DOHH2 (cell line): ENCODE data around the gene RPL27.

Source experiments
- H3F3A ChIP-seq: fragments of 200-600 bp; sonication (generic), shearing (Covaris generic); 2 replicates; pipeline ENCODE4 v1.6.0; 2016; ENCODE audit warnings: antibody characterized with exemption, mild to moderate bottlenecking; ENCODE audit not compliant: control insufficient read depth, insufficient read depth
- H3K27ac ChIP-seq: fragments of 200-600 bp; sonication (generic); 2 replicates; pipeline ENCODE4 v1.5.1; 2014; ENCODE audit warnings: low read depth, mild to moderate bottlenecking, low read length, moderate library complexity
- H3K27me3 ChIP-seq: fragments of 200-600 bp; sonication (generic); 2 replicates; pipeline ENCODE4 v1.6.1; 2014; ENCODE audit warnings: mild to moderate bottlenecking, low read length, mixed read lengths; ENCODE audit not compliant: control insufficient read depth
- H3K36me3 ChIP-seq: fragments of 200-600 bp; sonication (generic); 2 replicates; pipeline ENCODE4 v1.6.1; 2014; ENCODE audit warnings: mild to moderate bottlenecking, low read length, moderate library complexity, mixed read lengths; ENCODE audit not compliant: control insufficient read depth
- H3K4me1 ChIP-seq: fragments of 200-600 bp; sonication (generic); 2 replicates; pipeline ENCODE4 v1.6.1; 2014; ENCODE audit warnings: mild to moderate bottlenecking, low read length, mixed read lengths; ENCODE audit not compliant: control insufficient read depth
- H3K4me2 ChIP-seq: fragments of 200-600 bp; sonication (generic); 2 replicates; pipeline ENCODE4 v1.6.0; 2014; ENCODE audit warnings: mild to moderate bottlenecking, low read length, moderate library complexity
- H3K4me3 ChIP-seq: fragments of 200-600 bp; sonication (generic); 2 replicates; pipeline ENCODE4 v1.5.1; 2014; ENCODE audit warnings: mild to moderate bottlenecking, low read length, mixed read lengths
- H3K79me2 ChIP-seq: fragments of 200-600 bp; sonication (generic); 2 replicates; pipeline ENCODE4 v1.6.1; 2014; ENCODE audit warnings: mild to moderate bottlenecking, low read length, mixed read lengths; ENCODE audit not compliant: control insufficient read depth
- H3K9me2 ChIP-seq: fragments of 200-600 bp; sonication (generic); replicated peaks from 2 replicates; pipeline ENCODE4 v1.6.1; 2014; ENCODE audit warnings: mild to moderate bottlenecking, low read length, mixed read lengths; ENCODE audit not compliant: control insufficient read depth
- H3K9me3 ChIP-seq: fragments of 200-600 bp; sonication (generic); 2 replicates; pipeline ENCODE4 v1.6.1; 2014; ENCODE audit warnings: antibody characterized with exemption, low read length, mixed read lengths; ENCODE audit not compliant: control insufficient read depth, insufficient read depth
- H4K20me1 ChIP-seq: fragments of 200-600 bp; sonication (generic); 2 replicates; pipeline ENCODE4 v1.6.0; 2014; ENCODE audit warnings: low read depth, mild to moderate bottlenecking, antibody characterized with exemption, low read length, moderate library complexity; ENCODE audit not compliant: control insufficient read depth, insufficient read depth
- EZH2phosphoT487 ChIP-seq: fragments of 200-600 bp; sonication (generic); IDR thresholded peaks from 2 replicates; pipeline ENCODE4 v1.6.1; 2017; ENCODE audit warnings: borderline replicate concordance, mild to moderate bottlenecking, antibody characterized with exemption, low read length, moderate library complexity, mixed read lengths
- TF ChIP-seq, protein P1 (sequence below): fragments of 200-600 bp; sonication (generic); IDR thresholded peaks from one replicate; pipeline ENCODE4 v1.5.1; 2014; ENCODE audit warnings: antibody characterized with exemption, mild to moderate bottlenecking, low read depth, low read length; ENCODE audit not compliant: poor library complexity, severe bottlenecking

Gene RPL27

DNA sequence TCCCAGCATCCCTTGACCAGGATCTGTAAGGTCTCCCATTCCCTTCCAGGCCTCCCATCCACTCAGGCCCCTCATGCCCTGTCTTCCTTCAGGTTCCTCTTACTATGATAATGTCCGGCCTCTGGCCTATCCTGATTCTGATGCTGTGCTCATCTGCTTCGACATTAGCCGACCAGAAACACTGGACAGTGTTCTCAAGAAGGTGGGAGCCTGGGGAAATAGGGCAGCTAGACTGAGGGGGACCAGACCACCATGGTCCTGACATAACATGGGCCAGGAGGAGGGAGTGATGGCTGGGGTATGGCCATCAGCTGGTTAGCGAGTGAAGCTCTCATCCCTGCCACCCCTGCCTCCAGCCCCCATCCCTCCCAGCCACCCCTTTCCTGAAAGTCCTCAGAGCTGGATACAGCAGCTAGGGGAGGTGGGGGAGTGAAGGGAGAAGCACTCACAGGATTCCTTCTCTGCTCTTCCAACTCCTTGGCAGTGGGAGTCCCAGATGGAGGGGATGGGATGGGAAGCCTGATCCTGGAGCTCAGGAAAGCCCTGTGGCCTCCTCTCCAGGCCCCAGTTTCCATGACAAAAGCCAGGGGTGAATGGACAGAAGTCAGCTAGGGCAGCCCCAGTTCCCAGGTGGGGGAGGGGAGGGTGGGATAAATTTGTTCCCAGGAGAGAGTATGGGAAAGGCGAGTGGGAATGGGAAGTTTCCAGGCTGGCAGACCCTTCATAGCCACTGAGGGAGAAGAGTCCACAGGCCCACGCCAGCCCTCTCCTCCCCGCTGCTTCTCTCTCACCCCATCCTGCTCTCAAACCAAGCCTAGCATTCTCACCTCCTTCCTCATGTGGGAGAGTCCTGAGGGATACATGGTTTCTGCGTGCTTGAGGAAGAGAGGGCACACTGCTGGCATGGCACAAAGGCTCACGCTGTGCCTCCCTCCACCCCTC, 29.1 kb downstream of the RPL27 start:
- H3K4me2 ChIP-seq: no peak overlapping the region

DNA sequence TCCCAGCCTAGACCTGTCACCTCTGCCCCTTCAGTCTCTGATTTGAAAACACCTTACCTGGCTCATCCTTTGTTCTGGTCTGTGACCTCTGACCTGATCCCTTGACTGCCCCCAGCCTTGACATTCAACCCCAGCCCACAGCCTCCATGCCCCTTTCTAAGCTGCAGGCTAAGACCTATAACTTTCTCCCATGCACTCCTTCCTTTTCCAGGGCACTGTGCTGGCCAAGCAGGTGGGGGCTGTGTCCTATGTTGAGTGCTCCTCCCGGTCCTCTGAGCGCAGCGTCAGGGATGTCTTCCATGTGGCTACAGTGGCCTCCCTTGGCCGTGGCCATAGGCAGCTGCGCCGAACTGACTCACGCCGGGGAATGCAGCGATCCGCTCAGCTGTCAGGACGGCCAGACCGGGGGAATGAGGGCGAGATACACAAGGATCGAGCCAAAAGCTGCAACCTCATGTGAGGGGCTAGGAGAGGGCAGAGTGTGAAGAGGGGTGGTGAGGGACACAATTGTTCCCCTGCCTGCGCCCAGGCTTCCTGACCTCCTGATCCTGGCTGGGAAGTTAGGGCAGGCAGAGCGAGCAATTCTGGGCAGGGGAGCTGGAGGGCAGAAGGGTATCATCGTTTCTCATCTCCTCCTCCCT, 30.1 kb downstream of the RPL27 start:
- Histone ChIP-seq H3K9me3 (no peaks in the 10 kb centered on the region), H3K27ac (no peak overlapping the region), H3F3A (peaks cover 4% of the 10 kb centered on the region; the same call in 1 of the 2 replicates), H3K4me2 (no peak overlapping the region), H3K36me3 (no peaks in the 10 kb centered on the region), H3K79me2 (no peaks in the 10 kb centered on the region), H3K4me1 (peaks cover 13% of the 10 kb centered on the region), H3K9me2 (no peaks in the 10 kb centered on the region), H4K20me1 (no peaks in the 10 kb centered on the region), H3K4me3 (no peak overlapping the region), H3K27me3 (peaks cover 22% of the 10 kb centered on the region)
- TF ChIP-seq, protein P1, sequence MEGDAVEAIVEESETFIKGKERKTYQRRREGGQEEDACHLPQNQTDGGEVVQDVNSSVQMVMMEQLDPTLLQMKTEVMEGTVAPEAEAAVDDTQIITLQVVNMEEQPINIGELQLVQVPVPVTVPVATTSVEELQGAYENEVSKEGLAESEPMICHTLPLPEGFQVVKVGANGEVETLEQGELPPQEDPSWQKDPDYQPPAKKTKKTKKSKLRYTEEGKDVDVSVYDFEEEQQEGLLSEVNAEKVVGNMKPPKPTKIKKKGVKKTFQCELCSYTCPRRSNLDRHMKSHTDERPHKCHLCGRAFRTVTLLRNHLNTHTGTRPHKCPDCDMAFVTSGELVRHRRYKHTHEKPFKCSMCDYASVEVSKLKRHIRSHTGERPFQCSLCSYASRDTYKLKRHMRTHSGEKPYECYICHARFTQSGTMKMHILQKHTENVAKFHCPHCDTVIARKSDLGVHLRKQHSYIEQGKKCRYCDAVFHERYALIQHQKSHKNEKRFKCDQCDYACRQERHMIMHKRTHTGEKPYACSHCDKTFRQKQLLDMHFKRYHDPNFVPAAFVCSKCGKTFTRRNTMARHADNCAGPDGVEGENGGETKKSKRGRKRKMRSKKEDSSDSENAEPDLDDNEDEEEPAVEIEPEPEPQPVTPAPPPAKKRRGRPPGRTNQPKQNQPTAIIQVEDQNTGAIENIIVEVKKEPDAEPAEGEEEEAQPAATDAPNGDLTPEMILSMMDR: no peak
- TF ChIP-seq EZH2phosphoT487: no peak

More for the DNA sequence above, 29.1 kb downstream of the RPL27 start:
- Histone ChIP-seq H3K9me2 (no peaks in the 10 kb centered on the region), H3K4me1 (peaks cover 13% of the 10 kb centered on the region), H4K20me1 (no peaks in the 10 kb centered on the region), H3K79me2 (no peaks in the 10 kb centered on the region), H3K27ac (no peak overlapping the region), H3K4me3 (no peak overlapping the region), H3K9me3 (no peaks in the 10 kb centered on the region), H3F3A (peaks cover 5% of the 10 kb centered on the region; the same call in 1 of the 2 replicates), H3K27me3 (peaks cover 22% of the 10 kb centered on the region), H3K36me3 (no peaks in the 10 kb centered on the region)
- TF ChIP-seq EZH2phosphoT487: no peak
- TF ChIP-seq, protein P1: no peak

DNA sequence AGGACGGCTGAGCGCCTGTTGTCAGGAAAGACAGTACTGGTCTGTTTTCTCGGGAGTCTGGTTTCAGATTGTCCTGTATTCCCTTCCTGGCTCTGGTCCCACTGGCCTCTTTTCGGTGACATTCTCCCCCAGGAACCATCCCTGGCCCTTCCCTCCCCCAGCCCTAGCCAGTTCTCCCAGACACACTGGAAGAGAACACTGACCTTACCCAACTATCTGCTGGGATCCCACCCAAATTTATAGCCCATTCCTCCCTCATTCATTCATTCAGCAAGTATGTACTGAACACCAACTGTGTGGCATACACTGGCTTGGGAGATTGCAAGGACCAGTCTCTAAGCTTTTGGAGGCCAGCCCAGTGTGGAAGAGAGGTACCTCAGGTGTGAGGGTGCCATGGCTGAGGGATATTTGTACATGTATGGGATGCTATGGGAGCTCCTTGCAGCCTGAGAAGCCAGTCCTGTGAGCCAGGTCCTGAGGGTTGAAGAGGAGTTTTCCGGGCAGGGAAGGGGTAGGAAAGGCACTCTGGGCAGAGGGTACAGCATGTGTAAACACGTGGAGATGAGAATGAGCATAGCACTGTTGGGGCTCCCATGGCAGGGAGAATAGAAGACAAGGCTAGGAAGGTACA, 32.0 kb downstream of the RPL27 start:
- H3K79me2 ChIP-seq: no peaks in the 10 kb centered on the region
- H3K9me2 ChIP-seq: no peaks in the 10 kb centered on the region
- H3K4me1 ChIP-seq: peaks cover 2% of the 10 kb centered on the region; the same call in 1 of the 2 replicates
- no peak overlapping the region for H3K27ac ChIP-seq
- H3K36me3 ChIP-seq: no peaks in the 10 kb centered on the region
- no peaks in the 10 kb centered on the region for H3F3A ChIP-seq
- no peak overlapping the region for H3K4me3 ChIP-seq
- TF ChIP-seq, protein P1: no peak
- TF ChIP-seq EZH2phosphoT487: no peak
- H3K9me3 ChIP-seq: no peaks in the 10 kb centered on the region
- H4K20me1 ChIP-seq: no peaks in the 10 kb centered on the region
- no peak overlapping the region for H3K4me2 ChIP-seq
- peaks cover 17% of the 10 kb centered on the region for H3K27me3 ChIP-seq
